ENCODE data around the gene KRTCAP2. TPM values are rescaled to one million over a fixed set of nuclear protein-coding genes. Genes with fewer than 3 reads are reported as not detected.
A peak's percentile ranks its signal among the peaks of the same experiment; 100 is the strongest.

The KRTCAP2 gene
- total RNA-seq, 2 donors from 2014 or later, result 106 to 112 TPM

- Histone ChIP-seq H3K4me1 (ENCODE audit: control insufficient read depth in 1 of 2, low read depth in 2 of 2) (peaks cover 18 to 36% of the 10 kb centered on the region in 2 donors), H3K36me3 (no peaks in the 10 kb centered on the region), H3K9me3 (no peaks in the 10 kb centered on the region), H3K27ac (peak overlapping the region in 1 of 2 donors; percentile 63), H3K27me3 (replicated peaks; ENCODE audit: insufficient read depth) (no peaks in the 10 kb centered on the region), H3K4me3 (no peak overlapping the region)
- ATAC-seq (ENCODE audit: insufficient number of reproducible peaks, low FRiP score, low read depth), result no peak
- TF ChIP-seq, protein P1, sequence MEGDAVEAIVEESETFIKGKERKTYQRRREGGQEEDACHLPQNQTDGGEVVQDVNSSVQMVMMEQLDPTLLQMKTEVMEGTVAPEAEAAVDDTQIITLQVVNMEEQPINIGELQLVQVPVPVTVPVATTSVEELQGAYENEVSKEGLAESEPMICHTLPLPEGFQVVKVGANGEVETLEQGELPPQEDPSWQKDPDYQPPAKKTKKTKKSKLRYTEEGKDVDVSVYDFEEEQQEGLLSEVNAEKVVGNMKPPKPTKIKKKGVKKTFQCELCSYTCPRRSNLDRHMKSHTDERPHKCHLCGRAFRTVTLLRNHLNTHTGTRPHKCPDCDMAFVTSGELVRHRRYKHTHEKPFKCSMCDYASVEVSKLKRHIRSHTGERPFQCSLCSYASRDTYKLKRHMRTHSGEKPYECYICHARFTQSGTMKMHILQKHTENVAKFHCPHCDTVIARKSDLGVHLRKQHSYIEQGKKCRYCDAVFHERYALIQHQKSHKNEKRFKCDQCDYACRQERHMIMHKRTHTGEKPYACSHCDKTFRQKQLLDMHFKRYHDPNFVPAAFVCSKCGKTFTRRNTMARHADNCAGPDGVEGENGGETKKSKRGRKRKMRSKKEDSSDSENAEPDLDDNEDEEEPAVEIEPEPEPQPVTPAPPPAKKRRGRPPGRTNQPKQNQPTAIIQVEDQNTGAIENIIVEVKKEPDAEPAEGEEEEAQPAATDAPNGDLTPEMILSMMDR (IDR thresholded peaks at IDR 0.05), result no peak
- DNase-seq (ENCODE audit: low spot score), result no peak
These were observed 37.4 kb upstream of the KRTCAP2 start for GRCh38 chr1:155210314-155211104.

DNA sequence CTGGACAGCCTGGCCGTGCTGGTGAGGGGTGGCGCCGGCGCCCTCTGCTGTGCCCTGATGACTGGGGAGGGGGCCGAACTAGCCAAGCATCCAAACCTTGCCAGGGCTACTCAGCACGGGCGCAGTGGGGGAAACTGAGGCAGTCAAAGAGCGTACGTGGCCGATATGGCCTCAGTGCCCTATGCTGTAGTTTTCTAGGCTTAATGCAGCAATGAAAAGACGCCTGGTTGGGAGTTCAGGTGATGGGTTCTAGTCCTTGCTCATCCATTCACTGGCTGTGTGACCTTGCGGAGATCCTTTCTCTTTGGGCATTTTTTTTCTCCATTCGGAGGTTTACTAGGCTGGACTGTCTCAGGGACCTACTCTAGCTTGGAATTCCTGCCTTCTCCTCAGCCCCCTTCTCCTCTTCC lies 36.2 kb upstream of the KRTCAP2 start:
- TF ChIP-seq, protein P1 (IDR thresholded peaks at IDR 0.05), result no peak
- peaks cover 18 to 36% of the 10 kb centered on the region in 2 donors for H3K4me1 ChIP-seq (ENCODE audit: control insufficient read depth in 1 of 2, low read depth in 2 of 2)
- H3K4me3 ChIP-seq, result peak overlapping the region; percentile 89
- DNase-seq (ENCODE audit: low spot score) (no peak), ATAC-seq (ENCODE audit: insufficient number of reproducible peaks, low FRiP score, low read depth) (no peak)
- H3K36me3 ChIP-seq, result no peaks in the 10 kb centered on the region
- no peaks in the 10 kb centered on the region for H3K9me3 ChIP-seq
- H3K27me3 ChIP-seq (replicated peaks; ENCODE audit: insufficient read depth), result no peaks in the 10 kb centered on the region
- peak overlapping the region; percentile 97 to 100 for H3K27ac ChIP-seq

DNA sequence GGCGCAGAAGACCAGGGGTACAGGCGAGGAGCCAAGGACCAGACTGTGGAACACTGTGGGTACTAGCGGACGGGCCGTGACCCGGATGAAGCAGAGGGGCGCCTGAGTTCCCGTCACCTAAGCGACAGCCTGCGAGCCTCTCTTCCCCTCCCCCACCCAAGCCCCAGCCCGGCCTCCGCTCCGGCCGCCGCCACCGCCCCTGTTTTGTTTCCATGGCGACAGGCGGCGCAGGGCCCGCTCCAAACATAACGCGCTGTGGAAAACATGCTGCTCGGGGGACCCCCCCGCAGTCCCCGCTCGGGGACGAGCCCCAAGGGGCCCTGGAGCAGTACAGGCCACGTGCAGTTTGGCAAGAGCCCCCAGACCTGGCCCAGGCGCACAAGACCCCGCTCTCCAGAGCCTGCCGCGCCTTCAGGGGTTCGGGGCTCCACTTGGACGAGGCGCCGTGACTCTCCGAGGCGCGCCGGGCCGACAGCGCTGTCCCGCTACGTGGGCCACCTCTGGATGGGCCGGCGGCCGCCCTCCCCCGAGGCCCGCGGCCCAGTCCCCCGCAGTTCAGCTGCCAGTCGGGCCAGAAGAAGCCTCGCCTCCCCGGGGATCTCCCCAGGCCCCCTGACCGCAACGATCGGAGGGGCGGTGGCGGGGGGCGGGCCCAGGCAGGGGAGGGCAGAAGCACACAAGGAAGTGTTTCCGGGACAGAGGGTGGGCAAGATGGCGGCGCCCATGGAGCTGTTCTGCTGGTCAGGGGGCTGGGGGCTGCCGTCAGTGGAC lies 35.6 kb upstream of the KRTCAP2 start, which contains the start of gene MTX1:
Gene MTX1 (plus strand): TSS at position 155 of the 771 bp plus-strand sequence. CDS start 110 bp downstream, at position 265.
- TF ChIP-seq, protein P1 (IDR thresholded peaks at IDR 0.05), result no peak
- H3K4me1 ChIP-seq (ENCODE audit: control insufficient read depth in 1 of 2, low read depth in 2 of 2), result peaks cover 18 to 36% of the 10 kb centered on the region in 2 donors
- H3K27ac ChIP-seq, result peak within 1 kb of the TSS; percentile 97 to 100
- DNase-seq (ENCODE audit: low spot score), result peak; percentile 78
- H3K9me3 ChIP-seq, result no peaks in the 10 kb centered on the region
- peak within 1 kb of the TSS; percentile 89 for H3K4me3 ChIP-seq
- no peaks in the 10 kb centered on the region for H3K36me3 ChIP-seq
- H3K27me3 ChIP-seq (replicated peaks; ENCODE audit: insufficient read depth), result no peaks in the 10 kb centered on the region
- peak; percentile 78 for ATAC-seq (ENCODE audit: insufficient number of reproducible peaks, low FRiP score, low read depth)

- ATAC-seq (ENCODE audit: insufficient number of reproducible peaks, low FRiP score, low read depth), result peak; percentile 29
- no peak for DNase-seq (ENCODE audit: low spot score)
- Histone ChIP-seq H3K4me3 (peak within 1 kb of the TSS; percentile 89), H3K4me1 (ENCODE audit: control insufficient read depth in 1 of 2, low read depth in 2 of 2) (peaks cover 18 to 36% of the 10 kb centered on the region in 2 donors), H3K27ac (peak within 1 kb of the TSS; percentile 97 to 100), H3K9me3 (no peaks in the 10 kb centered on the region), H3K27me3 (replicated peaks; ENCODE audit: insufficient read depth) (no peaks in the 10 kb centered on the region), H3K36me3 (no peaks in the 10 kb centered on the region)
- TF ChIP-seq, protein P1 (IDR thresholded peaks at IDR 0.05), result no peak
These were observed 34.9 kb upstream of the KRTCAP2 start, which contains the start of gene THBS3 for GRCh38 chr1:155207806-155208540. TSS of gene THBS3 (minus strand) at chr1:155207897. CDS start at chr1:155207876, 21 bp downstream.

All from thoracic aorta (tissue), 2 donors.